GM19025 (cell line): ENCODE results near the gene GALNT14.

Experiments used
- ATAC-seq: cut with Tn5 transposase; IDR thresholded peaks from one replicate; pipeline ENCODE4 v1.9.1; 2021; ENCODE audit warnings: mild to moderate bottlenecking, low read depth, moderate library complexity; ENCODE audit not compliant: unreplicated experiment

Gene GALNT14

DNA sequence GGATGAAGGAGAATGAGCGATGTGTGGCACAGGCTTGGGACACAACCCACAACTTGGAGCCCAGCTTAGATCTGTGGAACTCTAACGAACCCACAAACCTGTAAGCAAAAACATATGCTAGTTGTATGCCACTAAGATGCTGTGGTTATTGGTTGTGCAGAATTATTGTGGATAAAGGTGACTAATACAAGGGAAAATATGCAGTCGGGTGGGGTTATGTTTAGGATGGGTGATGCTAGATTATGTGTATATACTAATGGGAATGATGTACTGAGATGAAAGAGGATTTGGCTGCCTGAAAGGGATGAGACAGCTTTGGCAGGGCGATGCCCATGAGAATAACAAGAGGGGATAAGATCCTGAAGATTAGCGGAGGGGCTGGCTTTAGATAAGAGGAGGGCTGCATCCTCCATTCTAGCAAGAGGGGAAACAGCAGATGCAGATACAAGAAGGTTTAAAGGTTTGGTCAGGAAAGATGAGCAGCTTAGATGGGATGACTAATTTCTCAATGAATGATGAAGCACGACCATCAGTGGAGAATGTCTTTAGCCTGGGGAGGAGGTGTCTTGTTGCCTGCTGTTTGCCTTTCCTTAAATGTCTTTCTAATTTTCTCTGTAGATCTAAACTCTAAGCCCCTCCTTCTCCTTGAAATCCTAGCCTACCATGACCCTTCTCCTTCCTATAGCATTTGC lies 49.6 kb downstream of the GALNT14 start:
- no peak for ATAC-seq

DNA sequence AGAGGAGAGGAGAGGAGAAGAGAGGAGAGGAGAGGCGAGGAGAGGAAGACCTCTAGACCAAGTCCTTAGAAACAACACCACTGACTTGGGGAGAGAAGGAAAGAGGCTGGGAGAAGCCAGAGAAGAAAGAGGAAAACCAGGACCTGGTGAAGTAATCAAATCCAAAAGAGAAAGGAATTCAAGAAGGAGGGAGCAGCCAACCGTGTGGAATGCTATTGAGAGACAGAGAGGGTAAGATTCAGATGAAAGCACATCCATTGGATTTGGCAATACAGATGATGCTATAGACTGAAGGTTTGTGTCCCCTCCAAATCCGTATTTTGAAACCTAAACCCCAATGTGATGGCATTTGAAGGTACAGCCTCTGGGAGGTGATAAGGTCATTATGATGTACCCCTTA lies 50.7 kb downstream of the GALNT14 start:
- no peak for ATAC-seq

GRCh38 chr2:31086590-31086989 lies 51.6 kb downstream of the GALNT14 start:
- ATAC-seq: no peak

DNA sequence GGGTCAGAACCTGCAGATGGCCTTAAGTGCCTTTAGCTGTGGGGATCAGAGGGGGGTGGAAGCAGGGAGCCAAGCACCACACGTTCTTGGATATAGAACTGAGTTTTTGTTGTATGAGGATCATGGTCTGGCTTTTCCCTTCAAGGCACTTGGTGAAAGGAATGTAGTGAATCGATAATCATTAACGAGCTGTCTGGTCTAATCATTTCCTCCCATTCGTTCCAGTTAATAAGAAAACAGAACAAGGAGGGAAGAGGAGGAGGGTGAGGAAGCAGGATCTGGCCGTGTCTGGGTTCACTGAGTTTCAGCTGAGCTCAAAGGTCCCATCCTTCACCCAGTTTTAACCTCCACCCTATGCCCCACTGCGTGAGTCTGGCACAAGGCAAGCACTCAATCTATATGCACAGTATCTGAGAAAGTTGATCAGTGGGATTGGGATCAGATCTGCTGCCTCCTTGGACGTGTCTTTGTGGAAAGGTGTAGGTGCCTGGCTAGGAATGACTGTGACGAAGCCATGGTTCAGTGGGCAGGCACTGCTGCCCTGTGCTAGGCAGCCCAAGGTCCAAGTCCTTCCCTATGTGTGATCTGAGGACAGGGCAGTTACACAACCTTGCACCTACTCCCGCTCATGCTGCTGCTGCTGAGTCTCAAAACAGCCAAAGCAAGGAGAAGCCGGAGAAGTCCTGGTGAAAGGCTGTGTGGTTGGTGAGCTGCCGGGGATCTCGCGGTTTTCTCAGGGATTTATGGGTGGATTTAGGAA lies 54.8 kb downstream of the GALNT14 start:
- ATAC-seq: no peak

GRCh38 chr2:31082002-31082401 lies 56.2 kb downstream of the GALNT14 start:
- ATAC-seq: no peak

GRCh38 chr2:31081492-31081891 lies 56.7 kb downstream of the GALNT14 start:
- ATAC-seq: no peak

DNA sequence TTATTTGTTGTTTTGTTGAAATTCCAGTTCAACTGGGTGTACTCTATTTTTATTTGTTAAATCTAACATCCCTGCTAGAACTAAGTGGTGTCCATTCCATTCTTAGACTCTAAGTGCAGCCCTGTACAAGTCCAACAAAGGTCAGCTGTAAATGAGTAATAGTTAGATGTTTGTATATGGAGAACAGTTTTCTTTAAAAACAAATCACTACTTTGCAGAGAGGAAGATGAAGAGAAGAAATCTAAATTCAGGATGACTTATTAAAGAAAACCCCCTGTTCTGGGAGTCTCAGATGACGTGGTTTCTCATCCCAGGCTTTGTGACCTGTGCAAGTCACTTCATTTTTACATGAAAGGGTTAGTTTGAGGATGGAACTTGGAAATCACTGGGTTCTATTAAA lies 57.9 kb downstream of the GALNT14 start:
- ATAC-seq: no peak

GRCh38 chr2:31079665-31080064 lies 58.6 kb downstream of the GALNT14 start:
- ATAC-seq: no peak

- no peak for ATAC-seq
Measured at GRCh38 chr2:31078579-31079105, 59.6 kb downstream of the GALNT14 start.

DNA sequence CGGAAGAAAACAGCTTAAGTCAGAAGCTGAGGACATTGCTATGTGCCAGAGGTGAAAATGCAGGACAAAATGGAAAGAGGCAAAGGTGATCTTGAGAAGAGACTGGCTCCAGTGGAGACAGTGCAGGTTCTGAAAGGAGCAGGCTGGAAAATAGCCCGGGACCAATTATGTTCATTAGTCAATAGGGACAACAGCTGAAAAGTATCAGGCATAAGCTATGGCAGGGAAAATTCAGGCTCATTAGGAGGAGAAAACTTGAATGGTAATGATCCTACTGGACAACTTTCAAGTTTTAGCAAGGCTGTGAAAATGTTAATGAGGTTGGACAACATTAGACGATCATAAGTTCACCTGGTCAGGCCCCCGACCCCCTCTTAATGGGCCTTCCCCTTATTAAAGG lies 60.2 kb downstream of the GALNT14 start:
- ATAC-seq: no peak

DNA sequence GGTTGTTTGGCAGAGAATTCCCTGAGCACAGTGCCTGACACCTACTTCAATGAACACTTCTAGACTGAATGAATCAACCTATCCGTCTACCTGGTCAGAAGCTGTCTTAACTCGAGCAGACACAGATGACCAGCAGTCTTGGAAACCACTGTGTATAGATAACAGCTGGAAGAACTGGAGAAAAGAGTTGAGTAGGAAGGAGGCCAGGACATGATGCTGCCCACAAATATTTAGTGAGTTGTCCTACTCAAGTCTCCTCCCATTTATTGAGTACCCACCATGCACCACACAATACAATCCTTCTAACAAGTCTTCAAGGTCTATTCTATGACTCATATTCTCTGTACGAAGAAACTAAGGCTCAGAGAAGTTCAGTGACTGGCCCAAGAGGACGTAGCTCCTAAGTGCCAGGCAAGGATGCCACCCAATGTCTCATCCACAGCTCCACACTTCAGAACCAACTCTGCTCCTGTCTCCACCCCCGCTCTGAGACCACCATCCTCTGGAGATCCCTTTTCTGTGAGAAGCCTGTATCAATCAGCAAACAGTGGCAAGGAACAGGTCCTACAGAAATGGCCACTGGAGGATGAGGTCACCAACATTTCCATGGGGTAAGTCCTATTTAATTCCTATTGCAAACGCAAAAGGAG lies 62.2 kb downstream of the GALNT14 start:
- ATAC-seq: no peak

DNA sequence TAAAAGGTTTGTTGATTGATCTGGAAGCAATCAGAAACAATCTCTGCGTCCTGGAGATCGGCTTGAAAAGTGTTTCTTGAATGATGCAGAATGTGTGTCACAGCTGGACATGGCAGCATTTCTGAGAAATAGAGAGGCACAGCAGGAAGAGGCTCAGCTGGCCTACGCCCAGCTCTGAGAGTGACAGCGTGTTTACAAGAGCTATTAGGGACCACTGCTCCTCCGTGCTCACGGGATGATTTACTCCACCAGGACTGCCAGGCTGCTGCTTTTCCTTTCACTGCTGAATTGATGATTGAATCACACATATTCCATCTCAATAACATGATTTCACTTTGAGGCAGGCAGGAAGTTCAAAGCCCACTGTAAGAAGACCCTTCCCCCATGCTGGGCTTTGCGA lies 62.8 kb downstream of the GALNT14 start:
- no peak for ATAC-seq

- ATAC-seq: no peak
Measured at GRCh38 chr2:31071741-31072140, 66.5 kb downstream of the GALNT14 start.

- ATAC-seq: no peak
Measured at GRCh38 chr2:31070339-31071125, 67.7 kb downstream of the GALNT14 start.

- no peak for ATAC-seq
Measured at GRCh38 chr2:31069643-31070325, 68.5 kb downstream of the GALNT14 start.

GRCh38 chr2:31067259-31067658 lies 71.0 kb downstream of the GALNT14 start:
- no peak for ATAC-seq

DNA sequence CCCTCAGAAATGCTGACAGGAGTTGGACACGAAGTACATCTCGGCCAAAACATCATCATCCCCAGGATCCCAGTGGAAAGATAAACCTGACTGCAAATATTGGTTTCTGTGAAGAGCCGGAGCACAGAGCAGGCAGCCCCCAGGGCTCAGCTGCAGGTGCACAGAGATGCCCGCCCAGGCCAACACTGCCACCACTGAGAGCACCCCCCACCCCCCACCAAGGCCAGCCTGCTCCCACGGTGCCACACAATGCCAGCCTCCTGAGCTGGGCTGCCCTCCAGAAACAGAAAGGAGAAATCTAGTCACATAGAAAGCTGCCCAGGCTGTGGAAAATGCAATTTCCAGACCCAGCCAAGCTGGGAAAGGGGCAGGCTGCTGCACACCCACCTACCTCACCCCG lies 71.7 kb downstream of the GALNT14 start:
- no peak for ATAC-seq

GRCh38 chr2:31066086-31066485 lies 72.2 kb downstream of the GALNT14 start:
- ATAC-seq: no peak

- ATAC-seq: no peak
Measured at GRCh38 chr2:31065356-31065755, 72.9 kb downstream of the GALNT14 start.

DNA sequence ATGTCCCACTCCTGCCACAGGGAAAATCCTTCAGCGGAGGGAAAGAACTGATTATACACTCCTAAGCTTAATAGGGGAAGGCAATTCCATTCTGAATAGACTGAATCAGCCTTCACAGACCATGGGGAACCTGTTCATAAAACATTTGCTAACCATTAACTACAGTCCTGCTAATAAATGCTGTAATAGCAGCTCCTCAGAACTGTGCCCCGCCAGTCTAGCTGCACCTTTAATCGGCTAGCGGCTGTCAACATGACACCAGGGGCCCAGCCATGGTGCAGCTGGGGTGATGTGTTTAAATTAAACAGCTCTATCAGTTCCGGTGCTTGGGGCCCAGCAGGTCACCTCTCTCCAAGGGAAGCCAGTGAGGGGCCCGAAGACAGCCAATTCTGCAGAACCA lies 77.8 kb downstream of the GALNT14 start:
- no peak for ATAC-seq
